Activated T-cell treated with anti-CD3 and anti-CD28 coated beads for 4 hours (primary cell): ENCODE measurements around the gene HSD17B8.

Experiments used
- DNase-seq: peaks from one replicate; pipeline ENCODE4 v3.0.0-alpha.2; 2020

HSD17B8 gene

GRCh38 chr6:33204415-33205190 is at the start of gene HSD17B8:
Gene HSD17B8 (plus strand): TSS chr6:33204655. CDS start chr6:33204669, 14 bp downstream.
- peak; percentile 89 for DNase-seq

- no peak for DNase-seq
Observed at GRCh38 chr6:33156561-33156960, 47.9 kb upstream of the HSD17B8 start.

GRCh38 chr6:33156964-33157363 is 47.5 kb upstream of the HSD17B8 start:
- DNase-seq = no peak

- DNase-seq = no peak
Observed at GRCh38 chr6:33160096-33160495, 44.4 kb upstream of the HSD17B8 start.

GRCh38 chr6:33160728-33161344 is 43.6 kb upstream of the HSD17B8 start:
- DNase-seq = no peak

- DNase-seq = peak; percentile 77
Observed at GRCh38 chr6:33161354-33162331, 42.8 kb upstream of the HSD17B8 start.

GRCh38 chr6:33163540-33163939 is 40.9 kb upstream of the HSD17B8 start:
- no peak for DNase-seq

GRCh38 chr6:33164176-33164575 is 40.3 kb upstream of the HSD17B8 start:
- no peak for DNase-seq

GRCh38 chr6:33164665-33165373 is 39.6 kb upstream of the HSD17B8 start:
- DNase-seq = no peak

GRCh38 chr6:33165581-33166258 is 38.7 kb upstream of the HSD17B8 start:
- no peak for DNase-seq

- DNase-seq = no peak
Observed at GRCh38 chr6:33166363-33166762, 38.1 kb upstream of the HSD17B8 start.

- no peak for DNase-seq
Observed at GRCh38 chr6:33166811-33167210, 37.6 kb upstream of the HSD17B8 start.

GRCh38 chr6:33167374-33168283 is 36.8 kb upstream of the HSD17B8 start:
- no peak for DNase-seq

GRCh38 chr6:33168284-33168601 is 36.2 kb upstream of the HSD17B8 start:
- DNase-seq = no peak

GRCh38 chr6:33168639-33169038 is 35.8 kb upstream of the HSD17B8 start:
- no peak for DNase-seq

- DNase-seq = no peak
Observed at GRCh38 chr6:33169291-33170175, 34.9 kb upstream of the HSD17B8 start.

- no peak for DNase-seq
Observed at GRCh38 chr6:33170176-33171015, 34.1 kb upstream of the HSD17B8 start.

GRCh38 chr6:33171016-33171879 is 33.2 kb upstream of the HSD17B8 start:
- DNase-seq = no peak
